ENCODE results near the gene LCN2.
"Not testable (repeated sequence)": the region's sequence is repeated elsewhere in the genome, so short reads cannot be mapped to it uniquely, and the experiment has no call there.

Gene LCN2

DNA sequence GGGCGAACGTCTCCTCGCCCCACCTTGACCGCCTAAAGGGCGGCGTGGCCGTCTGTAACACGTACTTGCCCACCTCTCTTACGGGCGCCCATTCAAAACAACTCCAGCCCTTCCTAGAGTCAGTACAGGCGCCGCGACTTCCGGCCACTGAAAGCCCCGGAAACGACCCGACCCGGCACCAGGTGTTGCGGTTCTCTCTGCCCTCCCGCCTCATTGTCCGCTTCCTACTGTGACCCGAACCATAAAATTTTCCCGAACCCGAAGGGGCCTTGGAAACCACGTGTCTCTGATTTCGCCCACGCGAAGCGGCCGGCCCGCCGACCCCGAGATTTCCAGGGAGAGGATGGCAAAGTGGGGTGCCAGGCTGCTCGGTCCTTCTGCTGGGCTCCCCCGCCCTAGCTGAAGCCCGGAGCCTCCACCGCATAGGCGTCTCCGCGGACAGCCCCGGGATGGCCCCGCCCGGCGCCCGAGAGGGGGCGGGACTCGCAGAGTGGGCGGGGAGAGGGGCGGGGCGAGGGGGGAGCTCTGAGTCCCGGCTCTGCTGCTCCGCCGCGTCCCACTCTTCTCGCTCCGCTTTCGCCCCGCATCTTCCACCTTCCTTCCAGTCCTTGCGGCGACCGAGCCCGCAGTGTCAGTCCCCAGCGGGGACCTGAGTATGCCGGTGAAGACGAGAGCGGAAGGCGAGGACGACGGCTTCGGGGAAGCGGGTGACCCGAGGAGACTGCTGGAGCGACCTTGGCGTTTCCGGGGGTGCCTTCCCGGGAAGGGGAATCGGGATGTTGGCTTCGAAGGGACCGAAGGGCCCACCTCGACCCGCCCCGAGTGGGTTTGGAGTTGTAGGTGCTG, 21.0 kb upstream of the LCN2 start:
- peak; percentile 76 for DNase-seq (ENCODE audit: low read depth in 2 of 2)

DNA sequence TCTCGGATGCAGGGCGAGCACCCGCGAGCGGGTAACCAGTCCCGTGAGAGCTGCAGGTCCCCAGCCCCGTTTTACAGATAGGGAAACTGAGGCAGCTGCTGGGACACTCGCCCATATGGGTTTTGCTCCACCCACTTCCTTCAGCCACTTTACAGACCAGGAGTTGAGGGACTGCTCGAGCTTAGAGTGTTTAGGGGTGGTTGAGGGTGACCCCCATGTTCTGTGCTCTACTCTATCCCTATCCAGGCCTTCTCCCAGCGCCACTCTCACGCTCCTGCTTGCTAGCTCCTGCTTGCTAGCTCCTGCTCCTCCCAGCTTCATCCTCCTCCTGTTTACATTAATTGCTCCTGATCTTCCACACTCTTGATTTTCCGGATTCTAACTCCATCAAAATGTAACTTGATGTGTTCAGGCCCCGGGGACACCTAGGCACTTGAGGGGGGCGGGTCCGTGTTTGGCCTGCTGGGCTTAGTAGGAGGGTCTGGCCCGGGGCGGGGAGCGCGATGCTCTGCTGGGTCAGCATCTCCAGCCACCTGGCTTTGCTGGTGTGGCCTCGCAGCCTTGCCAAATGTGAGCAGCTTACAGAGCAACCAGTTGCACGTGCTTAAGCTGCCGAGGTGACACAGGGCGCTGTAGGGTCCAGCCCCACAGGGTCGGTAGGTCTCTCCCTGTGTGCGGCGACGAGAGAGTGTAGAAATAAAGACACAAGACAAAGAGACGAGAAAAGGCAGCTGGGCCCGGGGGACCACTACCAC, 20.2 kb upstream of the LCN2 start:
- no peak for DNase-seq (ENCODE audit: low read depth in 2 of 2)

- DNase-seq (ENCODE audit: low read depth in 2 of 2), result peak in 1 of 2 donors; percentile 41
Measured at GRCh38 chr9:128129976-128130590, 19.2 kb upstream of the LCN2 start.

- DNase-seq (ENCODE audit: low read depth in 2 of 2), result not testable (repeated sequence)
Measured at GRCh38 chr9:128130651-128131050, 18.6 kb upstream of the LCN2 start.

DNA sequence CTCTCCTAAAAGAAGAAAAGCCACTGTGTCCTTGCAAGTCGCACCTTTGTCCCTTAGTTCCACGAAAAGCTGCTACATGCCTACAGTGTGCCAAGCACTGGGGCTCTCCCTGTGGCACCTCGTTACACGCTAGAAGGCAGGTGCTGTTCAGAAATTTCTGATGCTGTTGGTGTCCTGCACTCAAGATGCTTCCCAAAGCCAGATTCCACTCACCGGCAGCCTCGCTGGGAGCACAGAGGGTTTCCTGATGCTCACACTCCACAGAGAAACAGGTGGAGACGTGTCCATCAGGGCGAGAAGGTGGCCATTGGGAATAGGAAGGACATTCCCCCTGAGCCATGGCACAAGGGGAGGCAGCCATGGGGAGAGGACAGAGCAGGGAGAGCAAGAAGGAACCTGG, 17.9 kb upstream of the LCN2 start:
- DNase-seq (ENCODE audit: low read depth in 2 of 2), result not testable (repeated sequence)

- DNase-seq (ENCODE audit: low read depth in 2 of 2), result not testable (repeated sequence)
Measured at GRCh38 chr9:128132139-128132538, 17.1 kb upstream of the LCN2 start.

DNA sequence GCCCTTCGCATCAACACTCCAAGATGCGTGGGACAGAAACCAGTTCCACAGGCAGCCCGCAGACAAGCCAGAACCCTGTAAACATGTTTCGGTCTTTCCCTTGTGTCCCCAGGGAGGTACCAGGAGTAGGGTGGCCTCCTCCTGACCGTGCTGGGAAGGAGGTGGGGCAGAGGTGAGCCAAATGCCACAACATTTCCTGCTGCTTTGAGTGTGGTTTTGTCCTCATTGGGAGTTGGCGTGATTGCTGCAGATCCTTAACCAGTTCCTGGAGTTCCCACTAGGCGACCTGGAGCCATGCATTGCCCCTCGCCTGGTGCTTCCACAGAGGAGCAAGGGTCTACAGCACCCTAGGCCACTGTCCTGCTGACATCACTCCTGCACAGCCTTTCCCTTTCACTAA, 13.7 kb upstream of the LCN2 start:
- DNase-seq (ENCODE audit: low read depth in 2 of 2), result not testable (repeated sequence)

DNA sequence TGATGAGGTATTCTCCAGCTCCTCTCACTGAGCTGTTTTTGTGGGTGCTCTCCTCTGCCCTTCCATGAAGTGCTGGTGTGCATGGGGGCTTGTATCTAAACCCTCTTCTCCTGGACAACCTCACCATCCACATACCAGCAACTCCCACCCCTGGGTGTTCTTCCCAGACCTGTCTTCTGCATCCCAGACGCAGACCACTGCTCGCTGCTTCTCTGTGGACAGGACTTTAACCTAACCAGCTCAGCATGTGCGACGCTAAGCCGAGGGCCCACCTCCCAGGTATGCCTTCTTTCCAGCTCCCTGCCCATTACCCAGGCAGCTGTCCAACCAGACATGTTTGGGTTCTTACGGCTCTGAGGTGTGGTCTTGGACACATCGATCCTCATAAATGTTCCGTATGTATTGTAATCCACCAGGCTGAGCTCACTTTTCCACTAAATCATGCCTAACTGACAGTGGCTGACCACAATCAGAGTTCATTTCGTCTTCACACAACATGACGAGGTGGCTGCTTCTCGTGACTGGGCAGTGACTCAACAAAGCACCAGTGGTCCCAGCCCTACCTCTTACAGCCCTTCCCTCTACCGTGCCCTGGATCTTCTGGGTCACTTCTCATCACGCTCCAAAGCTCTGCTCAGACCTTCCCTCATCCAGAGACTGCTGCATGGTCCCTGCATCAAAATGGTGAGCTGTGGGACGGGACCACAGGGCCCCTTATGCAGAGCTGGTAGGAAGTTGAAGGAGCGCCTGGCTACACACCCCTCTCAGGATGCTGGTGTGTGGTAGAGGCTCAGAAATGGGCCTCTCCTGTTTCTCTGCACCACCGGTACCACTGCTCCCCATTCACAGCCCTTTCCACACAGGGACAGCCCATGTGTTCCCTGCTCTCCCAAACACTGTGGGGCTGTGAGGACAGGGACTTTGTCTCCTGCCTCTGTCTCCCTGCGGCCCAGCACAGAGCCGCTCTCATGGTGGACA, 12.1 kb upstream of the LCN2 start:
- DNase-seq (ENCODE audit: low read depth in 2 of 2), result no peak

GRCh38 chr9:128138001-128138400, 11.3 kb upstream of the LCN2 start:
- DNase-seq (ENCODE audit: low read depth in 2 of 2), result no peak

DNA sequence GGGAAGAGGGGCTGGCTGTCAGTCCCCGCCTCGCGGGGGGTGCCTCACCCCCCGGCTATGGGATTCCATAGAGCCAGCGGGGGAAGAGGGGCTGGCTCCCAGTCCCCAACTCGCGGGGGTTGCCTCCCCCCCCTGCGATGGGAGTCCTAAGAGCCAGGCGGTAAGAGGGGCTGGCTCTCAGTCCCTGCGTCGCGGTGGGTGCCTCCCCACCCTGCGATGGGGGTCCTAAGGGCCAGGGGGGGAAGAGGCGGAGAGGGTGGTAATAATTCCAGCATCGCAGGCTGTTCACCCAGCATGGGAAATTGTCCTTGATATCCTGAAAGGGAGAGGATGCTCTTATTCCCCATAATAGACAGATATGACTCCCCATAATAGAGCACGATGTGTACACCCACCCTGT, 9.6 kb upstream of the LCN2 start:
- DNase-seq (ENCODE audit: low read depth in 2 of 2), result no peak

GRCh38 chr9:128141604-128142003, 7.6 kb upstream of the LCN2 start:
- DNase-seq (ENCODE audit: low read depth in 2 of 2), result no peak

- DNase-seq (ENCODE audit: low read depth in 2 of 2), result no peak
Measured at GRCh38 chr9:128142061-128142460, 7.2 kb upstream of the LCN2 start.

- DNase-seq (ENCODE audit: low read depth in 2 of 2), result no peak
Measured at GRCh38 chr9:128142596-128142995, 6.7 kb upstream of the LCN2 start.

DNA sequence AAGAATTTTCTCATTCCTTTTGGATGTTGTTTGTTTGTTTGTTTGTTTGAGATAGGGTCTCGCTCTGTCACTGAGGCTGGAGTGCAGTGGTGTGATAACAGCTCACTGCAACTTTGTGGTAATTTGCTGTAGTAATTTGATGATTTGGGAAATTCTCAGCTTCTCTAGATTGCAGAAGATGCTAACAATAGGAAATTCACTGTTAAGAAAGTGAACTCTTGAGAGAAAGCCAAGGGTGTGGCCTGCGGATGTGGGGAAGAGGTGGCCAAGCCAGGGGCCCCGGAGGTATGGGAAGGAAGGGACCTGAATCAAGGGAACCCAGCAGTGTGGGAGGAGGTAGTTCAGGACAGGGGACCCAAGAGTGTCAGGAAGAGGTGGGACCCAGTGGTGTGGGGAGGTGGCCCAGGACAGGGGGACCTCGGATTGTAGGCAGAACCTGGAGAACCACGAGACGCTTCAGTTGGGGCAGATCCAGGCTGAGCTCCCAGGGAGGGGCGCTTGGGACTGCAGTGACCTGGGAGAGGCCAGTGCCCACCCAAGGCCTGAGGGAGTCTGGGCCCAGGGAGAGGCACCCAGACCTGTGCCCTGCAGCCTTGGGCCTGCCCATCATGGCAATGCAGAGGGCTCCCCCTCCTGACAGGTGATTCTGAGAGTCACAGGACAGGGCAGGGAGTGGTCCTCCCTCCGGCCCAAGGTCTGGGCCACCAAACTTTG, 5.6 kb upstream of the LCN2 start:
- DNase-seq (ENCODE audit: low read depth in 2 of 2), result no peak

GRCh38 chr9:128144239-128145181, 4.7 kb upstream of the LCN2 start:
- DNase-seq (ENCODE audit: low read depth in 2 of 2), result no peak

DNA sequence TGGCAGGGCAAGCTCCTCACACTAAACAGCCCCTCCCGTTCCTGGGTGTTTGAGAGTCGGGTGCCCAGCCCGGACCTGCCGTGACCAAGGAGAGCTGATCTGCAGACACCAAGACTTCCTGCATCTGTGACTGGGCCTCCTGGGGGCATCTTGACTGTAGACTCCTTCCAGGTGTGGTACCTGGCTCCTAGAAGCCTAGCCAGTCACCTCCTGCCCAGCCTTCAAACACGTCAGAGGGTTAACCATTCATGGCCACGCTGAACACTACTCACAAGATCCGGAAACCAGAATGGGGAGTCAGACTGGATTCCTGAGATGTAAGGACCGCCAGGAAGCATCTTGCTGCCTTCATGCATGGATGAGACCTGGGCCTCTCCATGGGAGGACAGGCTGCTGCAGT, 3.7 kb upstream of the LCN2 start:
- no peak for DNase-seq (ENCODE audit: low read depth in 2 of 2)

DNA sequence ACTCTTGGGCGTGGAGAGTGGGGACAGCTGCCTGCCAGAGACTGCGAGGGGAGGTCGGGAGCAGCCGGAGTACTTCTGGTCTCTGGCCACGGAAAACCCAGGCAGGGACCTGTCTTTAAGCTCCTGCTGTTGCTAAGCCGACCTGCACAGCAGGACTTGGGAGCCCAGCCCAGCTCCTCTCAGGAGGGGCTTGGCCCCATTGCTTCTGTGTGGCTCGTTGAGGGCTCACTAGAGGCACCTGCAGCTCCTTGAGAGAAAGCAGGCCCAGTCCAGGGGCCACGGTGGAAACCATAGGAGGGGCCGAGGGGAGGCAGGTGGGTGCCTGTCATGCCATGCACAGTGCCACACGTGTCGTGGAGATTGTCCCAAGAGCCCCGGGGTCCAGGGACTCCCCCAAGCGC, 3.3 kb upstream of the LCN2 start:
- no peak for DNase-seq (ENCODE audit: low read depth in 2 of 2)

GRCh38 chr9:128146591-128147120, 2.6 kb upstream of the LCN2 start:
- no peak for DNase-seq (ENCODE audit: low read depth in 2 of 2)

GRCh38 chr9:128148509-128149000, 698 bp upstream of the LCN2 start:
- no peak for DNase-seq (ENCODE audit: low read depth in 2 of 2)
